Posterior vena cava (tissue), 2 donors: Measurements from ENCODE around the gene UBTD1. TPM values are rescaled to one million over a fixed set of nuclear protein-coding genes. Genes with fewer than 3 reads are reported as not detected.
"Not testable (repeated sequence)": the region's sequence is repeated elsewhere in the genome, so short reads cannot be mapped to it uniquely, and the experiment has no call there.

Experiments
- DNase-seq: peaks from one replicate; pipeline ENCODE4 v3.0.0-alpha.2; 2020; ENCODE audit warnings: low spot score
- intact Hi-C, 2 donors: fragments of 100-400 bp; cut with DNase I; formaldehyde crosslinking; loops; one replicate each; pipeline versions ENCODE4 v1.14.1 to v1.14.2; 2022 to 2023
- total RNA-seq, 2 donors: library from RNA; stranded (reverse); fragmentation: NEBNext Ultra II Directional; extraction: Animal tissue kit (Norgen Biotek cat#: 25700); gene quantifications; one replicate each; pipeline ENCODE4 v1.2.1, GENCODE V29; 2021
- donor health status: DM: yes; HTN: yes; CAD: no.
- donor health status: DM: yes; HTN: yes; CAD: no.

Gene UBTD1
- total RNA-seq, 2 donors from 2014 or later: 15.6 to 16.5 TPM

GRCh38 chr10:97548828-97549455 is 50.2 kb downstream of the UBTD1 start:
- DNase-seq: peak; percentile 50
- intact Hi-C loops: loop anchor here in 1 of 2 donors (10.0 kb wide), 1 partner anchor 84 kb away; no protein-coding TSS in a partner anchor

GRCh38 chr10:97549587-97550322 is 51.0 kb downstream of the UBTD1 start:
- DNase-seq: peak; percentile 67
- intact Hi-C loops: loop anchor here (10.0 kb wide), 1 partner anchor 85 kb away; no protein-coding TSS in a partner anchor

- DNase-seq: peak; percentile 68
- intact Hi-C loops: loop anchor here in 1 of 2 donors (10.0 kb wide), 1 partner anchor 86 kb away; no protein-coding TSS in a partner anchor
These were observed 51.8 kb downstream of the UBTD1 start for GRCh38 chr10:97550336-97551149.

DNA sequence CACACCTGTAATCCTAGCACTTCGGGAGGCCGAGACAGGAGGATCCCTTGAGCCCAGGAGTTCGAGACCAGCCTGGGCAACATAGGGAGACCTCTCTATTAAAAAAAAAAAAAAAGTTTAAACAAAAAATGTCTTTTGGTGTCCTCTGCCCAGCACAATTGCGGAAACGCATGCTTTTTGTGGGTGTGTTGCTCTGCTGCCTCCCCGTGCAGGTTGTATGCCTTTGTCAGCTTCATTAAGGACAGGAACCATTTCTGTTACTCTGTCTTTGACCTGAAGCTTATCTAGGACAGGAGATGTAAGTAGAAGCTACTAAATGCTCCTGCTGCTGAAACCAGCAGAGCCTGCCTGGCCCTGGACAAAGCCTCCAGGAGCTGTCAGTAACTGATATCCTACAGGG is 52.5 kb downstream of the UBTD1 start:
- DNase-seq: peak; percentile 20
- intact Hi-C loops: loop anchor here in 1 of 2 donors (10.0 kb wide), 1 partner anchor 86 kb away; no protein-coding TSS in a partner anchor

DNA sequence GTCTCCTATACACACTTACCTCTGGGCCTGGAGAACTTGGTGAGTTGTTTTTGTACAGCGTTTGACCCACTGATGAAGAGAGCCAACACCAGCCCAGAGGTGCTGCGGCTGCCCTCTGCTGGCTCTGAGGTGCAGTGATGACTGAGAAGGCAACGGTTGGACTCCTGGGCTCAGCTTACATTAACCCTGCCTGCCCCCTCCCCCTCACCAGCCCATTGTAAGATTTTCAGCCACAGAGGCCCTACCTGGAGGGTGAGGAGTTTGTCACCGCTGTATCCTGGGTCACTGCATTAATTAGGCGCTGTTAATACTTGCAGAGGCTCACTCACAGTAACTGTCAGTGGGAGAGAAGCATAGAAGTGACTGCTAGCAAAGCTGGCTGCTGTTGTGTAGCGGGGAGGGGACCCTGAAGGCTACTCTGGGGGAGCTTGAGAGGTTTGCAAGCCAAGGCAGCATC is 54.9 kb downstream of the UBTD1 start:
- intact Hi-C loops: loop anchor here in 1 of 2 donors (10.0 kb wide), 1 partner anchor 89 kb away; no protein-coding TSS in a partner anchor

GRCh38 chr10:97554336-97554735 is 55.6 kb downstream of the UBTD1 start:
- intact Hi-C loops: loop anchor here in 1 of 2 donors (10.0 kb wide), 1 partner anchor 90 kb away; no protein-coding TSS in a partner anchor
- DNase-seq: peak; percentile 31

More for the DNA sequence above, 54.9 kb downstream of the UBTD1 start:
- peak; percentile 88 for DNase-seq

DNA sequence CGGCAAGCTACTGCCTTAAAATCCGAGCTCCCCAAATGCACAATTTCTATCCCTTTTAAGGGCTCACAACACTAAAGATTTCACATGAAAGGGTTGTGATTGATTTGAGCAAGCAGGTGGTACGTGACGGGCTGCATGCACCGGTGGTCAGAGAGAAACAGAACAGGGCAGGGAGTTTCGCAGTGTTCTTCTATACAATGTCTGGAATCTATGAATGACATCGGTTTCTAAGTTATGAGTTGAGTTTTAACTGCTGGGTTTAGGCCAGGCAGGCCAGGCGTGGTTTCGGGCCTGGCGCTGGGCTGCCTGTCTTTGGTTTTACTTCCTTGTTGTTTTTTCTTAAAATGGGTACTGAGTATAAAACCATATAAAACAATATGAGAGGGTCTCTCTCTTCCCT is 56.8 kb downstream of the UBTD1 start:
- peak; percentile 5 for DNase-seq

DNA sequence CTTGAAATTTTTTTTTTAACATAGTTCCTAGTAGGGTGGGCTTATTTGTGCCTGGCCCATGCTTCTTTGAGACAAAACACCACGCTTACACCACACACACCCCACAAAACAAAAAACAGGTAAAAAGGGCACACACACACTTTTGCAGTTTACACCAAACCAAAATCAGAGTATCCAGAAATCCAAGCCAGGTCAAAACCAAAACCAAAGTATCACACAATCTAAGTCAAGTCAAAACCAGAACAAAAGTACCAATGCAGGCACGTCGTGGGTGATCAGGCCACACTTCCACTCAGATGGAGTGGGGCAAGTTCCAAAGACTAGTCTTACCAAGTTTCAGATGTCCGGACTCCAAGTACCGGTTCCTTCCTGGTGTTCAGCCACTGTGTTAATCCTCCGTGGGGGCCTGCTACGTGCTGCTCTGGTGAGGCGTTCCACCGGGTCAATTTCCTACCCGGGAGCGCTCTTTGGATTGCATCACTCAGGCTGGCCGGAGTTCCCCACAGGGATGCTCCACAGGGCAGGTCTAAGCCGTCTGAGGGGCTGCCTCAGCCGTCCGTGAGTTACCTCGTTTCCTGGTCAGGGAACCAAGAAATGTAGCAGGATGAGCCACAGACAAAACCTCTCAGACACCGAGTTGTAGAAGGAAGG is 62.1 kb downstream of the UBTD1 start:
- DNase-seq: peak; percentile 83
- intact Hi-C loops: not testable (repeated sequence)

More for the DNA sequence above, 56.8 kb downstream of the UBTD1 start:
- intact Hi-C loops: loop anchor here in 1 of 2 donors (10.0 kb wide), 1 partner anchor 91 kb away; no protein-coding TSS in a partner anchor

GRCh38 chr10:97561386-97562077 is 62.8 kb downstream of the UBTD1 start:
- peak; percentile 32 for DNase-seq
- intact Hi-C loops: not testable (repeated sequence)

DNA sequence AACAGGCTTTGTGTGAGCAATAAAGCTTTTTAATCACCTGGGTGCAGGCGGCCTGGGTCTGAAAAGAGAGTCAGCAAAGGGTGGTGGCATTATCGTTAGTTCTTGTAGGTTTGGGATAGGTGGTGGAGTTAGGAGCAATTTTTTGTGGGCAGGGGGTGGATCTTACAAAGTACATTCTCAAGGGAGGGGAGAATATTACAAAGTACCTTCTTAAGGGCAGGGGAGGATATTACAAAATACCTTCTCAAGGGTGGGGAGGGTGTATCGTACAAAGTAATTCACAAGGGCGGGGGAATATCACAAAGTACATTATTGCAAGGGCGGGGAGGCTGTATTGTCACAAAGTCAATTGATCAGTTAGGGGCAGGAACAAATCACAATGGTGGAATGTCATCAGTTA is 63.6 kb downstream of the UBTD1 start:
- intact Hi-C loops, DNase-seq: not testable (repeated sequence)

DNA sequence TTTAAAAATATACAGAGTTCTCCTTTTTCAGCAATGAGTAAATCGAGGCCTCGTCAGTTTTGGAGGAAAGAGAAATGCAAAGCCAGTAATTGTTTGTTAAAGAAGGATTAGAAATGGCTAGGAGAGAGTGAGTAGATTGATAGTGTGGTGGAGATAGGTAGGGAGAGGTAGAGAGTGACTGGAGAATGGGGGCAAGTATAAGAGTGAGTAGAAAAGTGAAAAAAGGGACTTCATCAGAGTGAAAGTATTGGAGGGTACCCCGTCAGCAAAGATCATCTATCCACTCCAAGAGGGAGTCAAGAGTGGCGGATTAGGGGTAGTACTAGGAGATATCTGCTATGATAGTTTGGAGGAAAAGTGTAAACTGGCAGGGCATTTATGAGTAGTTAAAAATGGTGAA is 64.6 kb downstream of the UBTD1 start:
- intact Hi-C loops: no loop called here
- DNase-seq: no peak

DNA sequence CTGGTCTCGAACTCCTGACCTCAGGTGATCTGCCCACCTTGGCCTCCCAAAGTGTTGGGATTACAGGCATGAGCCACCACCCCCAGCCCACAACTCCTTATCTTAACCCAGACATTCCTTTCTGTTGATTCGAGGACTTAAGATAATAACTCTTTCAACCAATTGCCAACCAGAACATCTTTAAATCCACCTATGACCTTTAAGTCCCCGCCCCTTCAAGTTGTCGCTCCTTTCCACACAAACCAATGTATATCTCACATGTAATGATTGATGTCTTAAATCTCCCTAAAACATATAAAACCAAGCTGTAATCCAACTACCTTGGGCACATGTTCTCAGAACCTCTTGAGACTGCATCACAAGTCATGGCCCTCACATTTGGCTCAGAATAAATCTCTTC is 66.1 kb downstream of the UBTD1 start:
- intact Hi-C loops: no loop called here
- DNase-seq: peak; percentile 23

- DNase-seq: no peak
- intact Hi-C loops: no loop called here
These were observed 67.7 kb downstream of the UBTD1 start for GRCh38 chr10:97566336-97566996.

GRCh38 chr10:97567891-97568290 is 69.2 kb downstream of the UBTD1 start:
- DNase-seq: peak; percentile 18

GRCh38 chr10:97570146-97570788 is 71.5 kb downstream of the UBTD1 start:
- intact Hi-C loops: loop anchor here in 1 of 2 donors (5.0 kb wide), 1 partner anchor 42 kb away; no protein-coding TSS in a partner anchor
- peak; percentile 76 for DNase-seq

More at GRCh38 chr10:97567891-97568290, 69.2 kb downstream of the UBTD1 start:
- intact Hi-C loops: no loop called here

GRCh38 chr10:97570789-97571471 is 72.2 kb downstream of the UBTD1 start:
- intact Hi-C loops: loop anchor here in 1 of 2 donors (5.0 kb wide), 1 partner anchor 41 kb away; no protein-coding TSS in a partner anchor
- DNase-seq: peak; percentile 70
